Measurements from ENCODE around the gene RGS11. TPM values are rescaled to one million over a fixed set of nuclear protein-coding genes. Genes with fewer than 3 reads are reported as not detected.
"Not testable (repeated sequence)": the region's sequence is repeated elsewhere in the genome, so short reads cannot be mapped to it uniquely, and the experiment has no call there.

Gene RGS11
- total RNA-seq, 1 donor = 0.36 TPM

- H3K4me3 ChIP-seq (ENCODE audit: insufficient read depth, low read length) = no peak overlapping the region
- peaks cover 33% of the 10 kb centered on the region for H3K79me2 ChIP-seq (ENCODE audit: insufficient read depth, low read length)
- H3K4me2 ChIP-seq (ENCODE audit: insufficient read depth, low read length) = no peak overlapping the region
- H3K4me1 ChIP-seq (ENCODE audit: insufficient read depth, low read length) = peaks cover 26% of the 10 kb centered on the region
- DNase-seq (ENCODE audit: insufficient read length, low spot score, missing footprints) = no peak
- peaks cover 20% of the 10 kb centered on the region for H3K36me3 ChIP-seq (ENCODE audit: insufficient read depth, low read length)
- H2AFZ ChIP-seq (ENCODE audit: low read length) = no peak overlapping the region
- no peaks in the 10 kb centered on the region for H3K27me3 ChIP-seq (ENCODE audit: insufficient read depth, low read length)
- no peak overlapping the region for H3K27ac ChIP-seq (ENCODE audit: low read depth, low read length)
- H4K20me1 ChIP-seq (ENCODE audit: insufficient read depth, low read length) = peaks cover 31% of the 10 kb centered on the region
- no peaks in the 10 kb centered on the region for H3K9me3 ChIP-seq (ENCODE audit: low read depth, low read length)
- TF ChIP-seq CTCF (IDR thresholded peaks at IDR 0.05; ENCODE audit: extremely low read depth, low read depth, low read length) = no peak
Measured at GRCh38 chr16:230949-231348, 44.8 kb downstream of the RGS11 start.

GRCh38 chr16:230351-230750, 45.4 kb downstream of the RGS11 start:
- H3K27me3 ChIP-seq (ENCODE audit: insufficient read depth, low read length); H2AFZ ChIP-seq (ENCODE audit: low read length); H3K9me3 ChIP-seq (ENCODE audit: low read depth, low read length); DNase-seq (ENCODE audit: insufficient read length, low spot score, missing footprints); H3K4me3 ChIP-seq (ENCODE audit: insufficient read depth, low read length); H3K4me2 ChIP-seq (ENCODE audit: insufficient read depth, low read length); H3K27ac ChIP-seq (ENCODE audit: low read depth, low read length): not testable (repeated sequence)
- Histone ChIP-seq H3K36me3 (ENCODE audit: insufficient read depth, low read length) (peaks cover 25% of the 10 kb centered on the region), H3K4me1 (ENCODE audit: insufficient read depth, low read length) (peaks cover 24% of the 10 kb centered on the region), H3K79me2 (ENCODE audit: insufficient read depth, low read length) (peaks cover 37% of the 10 kb centered on the region), H4K20me1 (ENCODE audit: insufficient read depth, low read length) (peaks cover 31% of the 10 kb centered on the region)

GRCh38 chr16:229731-230281, 45.9 kb downstream of the RGS11 start:
- Histone ChIP-seq H3K4me2 (ENCODE audit: insufficient read depth, low read length) (peak overlapping the region; percentile 84), H3K4me1 (ENCODE audit: insufficient read depth, low read length) (peaks cover 19% of the 10 kb centered on the region), H2AFZ (ENCODE audit: low read length) (peak overlapping the region; percentile 92), H3K36me3 (ENCODE audit: insufficient read depth, low read length) (peaks cover 30% of the 10 kb centered on the region), H3K27me3 (ENCODE audit: insufficient read depth, low read length) (no peaks in the 10 kb centered on the region), H3K4me3 (ENCODE audit: insufficient read depth, low read length) (peak overlapping the region; percentile 91), H4K20me1 (ENCODE audit: insufficient read depth, low read length) (peaks cover 34% of the 10 kb centered on the region), H3K27ac (ENCODE audit: low read depth, low read length) (peak overlapping the region; percentile 92), H3K9me3 (ENCODE audit: low read depth, low read length) (no peaks in the 10 kb centered on the region), H3K79me2 (ENCODE audit: insufficient read depth, low read length) (peaks cover 42% of the 10 kb centered on the region)
- no peak for TF ChIP-seq CTCF (IDR thresholded peaks at IDR 0.05; ENCODE audit: extremely low read depth, low read depth, low read length)
- DNase-seq (ENCODE audit: insufficient read length, low spot score, missing footprints) = no peak

- DNase-seq (ENCODE audit: insufficient read length, low spot score, missing footprints) = peak; percentile 98
- Histone ChIP-seq H3K79me2 (ENCODE audit: insufficient read depth, low read length) (peaks cover 46% of the 10 kb centered on the region), H3K27ac (ENCODE audit: low read depth, low read length) (peak within 1 kb of the TSS; percentile 92), H3K27me3 (ENCODE audit: insufficient read depth, low read length) (no peaks in the 10 kb centered on the region), H3K36me3 (ENCODE audit: insufficient read depth, low read length) (peaks cover 34% of the 10 kb centered on the region), H3K4me1 (ENCODE audit: insufficient read depth, low read length) (peaks cover 19% of the 10 kb centered on the region), H2AFZ (ENCODE audit: low read length) (peak within 1 kb of the TSS; percentile 92), H3K4me3 (ENCODE audit: insufficient read depth, low read length) (peak within 1 kb of the TSS; percentile 91), H3K9me3 (ENCODE audit: low read depth, low read length) (no peaks in the 10 kb centered on the region), H3K4me2 (ENCODE audit: insufficient read depth, low read length) (peak within 1 kb of the TSS; percentile 84), H4K20me1 (ENCODE audit: insufficient read depth, low read length) (peaks cover 37% of the 10 kb centered on the region)
- no peak for TF ChIP-seq CTCF (IDR thresholded peaks at IDR 0.05; ENCODE audit: extremely low read depth, low read depth, low read length)
Measured at GRCh38 chr16:228852-229730, 46.7 kb downstream of the RGS11 start, which contains the start of gene LUC7L. Gene LUC7L, minus strand, starts transcription at chr16:229449. Its CDS starts 110 bp downstream, at chr16:229339.
